Measurements from ENCODE around the gene AWAT2.

AWAT2 gene

DNA sequence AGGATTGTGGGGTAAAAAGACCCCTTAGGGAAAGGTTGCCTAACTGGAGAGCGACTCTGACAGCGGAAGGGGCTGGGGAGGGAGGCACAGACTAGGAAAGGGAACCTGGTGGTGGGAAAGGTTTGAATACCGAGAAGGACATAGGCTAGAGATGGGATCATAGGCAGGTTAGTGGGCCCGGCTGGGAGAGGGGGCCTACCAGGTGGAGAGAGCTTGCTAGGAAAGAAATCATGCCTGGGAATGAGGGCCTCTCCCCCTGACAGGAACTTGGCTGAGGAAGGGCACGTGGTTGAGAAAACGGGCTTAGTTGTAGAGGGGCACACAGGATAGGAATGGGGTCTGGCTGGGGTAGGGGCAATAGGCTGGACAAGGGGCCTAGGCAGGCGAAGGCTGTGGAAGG lies 16.9 kb upstream of the AWAT2 start:
- Histone ChIP-seq H3K4me3 (ENCODE audit: low read depth, low read length) (no peak overlapping the region), H3K9me3 (ENCODE audit: control insufficient read depth, insufficient read depth, low read depth, low read length) (no peaks in the 10 kb centered on the region; the same call in 1 of the 2 replicates), H3K4me1 (ENCODE audit: control insufficient read depth, insufficient read depth, low read length) (no peaks in the 10 kb centered on the region), H3K36me3 (ENCODE audit: control insufficient read depth in 2 of 2, insufficient read depth in 1 of 2, low read length in 2 of 2) (no peaks in the 10 kb centered on the region), H3K27ac (ENCODE audit: extremely low read depth, low read depth, low read length) (no peak overlapping the region)
- ChIA-PET POLR2A (no interaction called here), CTCF (interaction anchor here (0.7 kb wide), 2 partner anchors 31 to 159 kb away, joined by 3 to 4 read pairs; no protein-coding TSS in a partner anchor)
- TF ChIP-seq TSHZ1 (tag by site-specific recombination; IDR thresholded peaks at IDR 0.05; ENCODE audit: borderline replicate concordance) = no peak
- TF ChIP-seq ZNF654 (tag by site-specific recombination; IDR thresholded peaks at IDR 0.05; ENCODE audit: low read depth) = no peak
- no peak for TF ChIP-seq ZNF670 (tag by site-specific recombination; IDR thresholded peaks at IDR 0.05; ENCODE audit: low read depth)
- no peak for TF ChIP-seq ZNF311 (tag by site-specific recombination; IDR thresholded peaks at IDR 0.05; ENCODE audit: borderline replicate concordance)
- TF ChIP-seq, protein P1, sequence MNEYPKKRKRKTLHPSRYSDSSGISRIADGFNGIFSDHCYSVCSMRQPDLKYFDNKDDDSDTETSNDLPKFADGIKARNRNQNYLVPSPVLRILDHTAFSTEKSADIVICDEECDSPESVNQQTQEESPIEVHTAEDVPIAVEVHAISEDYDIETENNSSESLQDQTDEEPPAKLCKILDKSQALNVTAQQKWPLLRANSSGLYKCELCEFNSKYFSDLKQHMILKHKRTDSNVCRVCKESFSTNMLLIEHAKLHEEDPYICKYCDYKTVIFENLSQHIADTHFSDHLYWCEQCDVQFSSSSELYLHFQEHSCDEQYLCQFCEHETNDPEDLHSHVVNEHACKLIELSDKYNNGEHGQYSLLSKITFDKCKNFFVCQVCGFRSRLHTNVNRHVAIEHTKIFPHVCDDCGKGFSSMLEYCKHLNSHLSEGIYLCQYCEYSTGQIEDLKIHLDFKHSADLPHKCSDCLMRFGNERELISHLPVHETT (tag by site-specific recombination; IDR thresholded peaks at IDR 0.05) = no peak
- TF ChIP-seq ZNF394 (tag by site-specific recombination; IDR thresholded peaks at IDR 0.05; ENCODE audit: borderline replicate concordance) = no peak
- TF ChIP-seq ZSCAN23 (tag by site-specific recombination; IDR thresholded peaks at IDR 0.05) = no peak
- no peak for TF ChIP-seq ZFP41 (tag by site-specific recombination; IDR thresholded peaks at IDR 0.05; ENCODE audit: borderline replicate concordance)
- no peak for TF ChIP-seq ZNF571 (tag by site-specific recombination; IDR thresholded peaks at IDR 0.05)
- TF ChIP-seq ZNF555 (tag by site-specific recombination; conservative IDR thresholded peaks at IDR 0.05) = no peak
- TF ChIP-seq KLF8 (tag by site-specific recombination; IDR thresholded peaks at IDR 0.05) = no peak
- no peak for TF ChIP-seq ZNF24 (tag by site-specific recombination; IDR thresholded peaks at IDR 0.05)
- no peak for TF ChIP-seq FEZF1 (tag by site-specific recombination; IDR thresholded peaks at IDR 0.05)
- no peak for TF ChIP-seq SP7 (tag by site-specific recombination; IDR thresholded peaks at IDR 0.05)
- TF ChIP-seq, protein P2, sequence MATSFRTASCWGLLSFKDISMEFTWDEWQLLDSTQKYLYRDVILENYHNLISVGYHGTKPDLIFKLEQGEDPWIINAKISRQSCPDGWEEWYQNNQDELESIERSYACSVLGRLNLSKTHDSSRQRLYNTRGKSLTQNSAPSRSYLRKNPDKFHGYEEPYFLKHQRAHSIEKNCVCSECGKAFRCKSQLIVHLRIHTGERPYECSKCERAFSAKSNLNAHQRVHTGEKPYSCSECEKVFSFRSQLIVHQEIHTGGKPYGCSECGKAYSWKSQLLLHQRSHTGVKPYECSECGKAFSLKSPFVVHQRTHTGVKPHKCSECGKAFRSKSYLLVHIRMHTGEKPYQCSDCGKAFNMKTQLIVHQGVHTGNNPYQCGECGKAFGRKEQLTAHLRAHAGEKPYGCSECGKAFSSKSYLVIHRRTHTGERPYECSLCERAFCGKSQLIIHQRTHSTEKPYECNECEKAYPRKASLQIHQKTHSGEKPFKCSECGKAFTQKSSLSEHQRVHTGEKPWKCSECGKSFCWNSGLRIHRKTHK (tag by site-specific recombination; IDR thresholded peaks at IDR 0.05) = no peak
- no peak for TF ChIP-seq ZNF266 (tag by site-specific recombination; IDR thresholded peaks at IDR 0.05; ENCODE audit: low read depth)

GRCh38 chrX:70062961-70063550 lies 13.3 kb upstream of the AWAT2 start:
- ChIA-PET POLR2A (no interaction called here), CTCF (no interaction called here)
- Histone ChIP-seq H3K36me3 (ENCODE audit: control insufficient read depth in 2 of 2, insufficient read depth in 1 of 2, low read length in 2 of 2) (no peaks in the 10 kb centered on the region), H3K4me3 (ENCODE audit: low read depth, low read length) (no peak overlapping the region), H3K27ac (ENCODE audit: extremely low read depth, low read depth, low read length) (no peak overlapping the region), H3K9me3 (ENCODE audit: control insufficient read depth, insufficient read depth, low read depth, low read length) (no peaks in the 10 kb centered on the region; the same call in 1 of the 2 replicates), H3K4me1 (ENCODE audit: control insufficient read depth, insufficient read depth, low read length) (no peaks in the 10 kb centered on the region)
- TF ChIP-seq ZNF324 (tag by site-specific recombination; IDR thresholded peaks at IDR 0.05) = no peak
- TF ChIP-seq ZFP37 (tag by site-specific recombination; IDR thresholded peaks at IDR 0.05) = no peak
- no peak for TF ChIP-seq OSR2 (tag by site-specific recombination; IDR thresholded peaks at IDR 0.05)
- no peak for TF ChIP-seq ZXDB (tag by site-specific recombination; IDR thresholded peaks at IDR 0.05)
- no peak for TF ChIP-seq ZNF274 (IDR thresholded peaks at IDR 0.05; ENCODE audit: low read length)
- no peak for TF ChIP-seq ZNF274 (tag by site-specific recombination; IDR thresholded peaks at IDR 0.05; ENCODE audit: borderline replicate concordance)
- TF ChIP-seq RBAK (tag by site-specific recombination; IDR thresholded peaks at IDR 0.05) = no peak
- no peak for TF ChIP-seq ZNF76 (tag by site-specific recombination; IDR thresholded peaks at IDR 0.05; ENCODE audit: borderline replicate concordance, low read depth)
- no peak for TF ChIP-seq BCL11A (tag by site-specific recombination; IDR thresholded peaks at IDR 0.05; ENCODE audit: low read depth)
- TF ChIP-seq, protein P3, sequence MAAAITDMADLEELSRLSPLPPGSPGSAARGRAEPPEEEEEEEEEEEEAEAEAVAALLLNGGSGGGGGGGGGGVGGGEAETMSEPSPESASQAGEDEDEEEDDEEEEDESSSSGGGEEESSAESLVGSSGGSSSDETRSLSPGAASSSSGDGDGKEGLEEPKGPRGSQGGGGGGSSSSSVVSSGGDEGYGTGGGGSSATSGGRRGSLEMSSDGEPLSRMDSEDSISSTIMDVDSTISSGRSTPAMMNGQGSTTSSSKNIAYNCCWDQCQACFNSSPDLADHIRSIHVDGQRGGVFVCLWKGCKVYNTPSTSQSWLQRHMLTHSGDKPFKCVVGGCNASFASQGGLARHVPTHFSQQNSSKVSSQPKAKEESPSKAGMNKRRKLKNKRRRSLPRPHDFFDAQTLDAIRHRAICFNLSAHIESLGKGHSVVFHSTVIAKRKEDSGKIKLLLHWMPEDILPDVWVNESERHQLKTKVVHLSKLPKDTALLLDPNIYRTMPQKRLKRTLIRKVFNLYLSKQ (tag by site-specific recombination; IDR thresholded peaks at IDR 0.05; ENCODE audit: borderline replicate concordance) = no peak
- TF ChIP-seq ZNF776 (tag by site-specific recombination; IDR thresholded peaks at IDR 0.05; ENCODE audit: borderline replicate concordance) = no peak
- TF ChIP-seq ZSCAN16 (tag by site-specific recombination; IDR thresholded peaks at IDR 0.05) = no peak
- TF ChIP-seq ZNF366 (tag by site-specific recombination; conservative IDR thresholded peaks at IDR 0.05) = no peak
- no peak for TF ChIP-seq ZNF521 (tag by site-specific recombination; IDR thresholded peaks at IDR 0.05)

All from HEK293 (cell line).